Coronary artery (tissue), 2 donors: ENCODE measurements around the gene RBM47.

ENCODE experiments used
- DNase-seq: peaks from one replicate; pipeline ENCODE4 v3.0.0-alpha.2; 2017; ENCODE audit warnings: low spot score
- H3K27ac ChIP-seq, 2 donors: fragments of 200-600 bp; sonication (generic); one replicate each; pipeline ENCODE4 v1.5.1; 2016 to 2019
- H3K4me3 ChIP-seq: fragments of 200-600 bp; sonication (generic); 2 replicates; pipeline ENCODE4 v1.5.1; 2016; ENCODE audit warnings: mild to moderate bottlenecking, moderate library complexity
- TF ChIP-seq, protein P1 (sequence below): fragments of 200-600 bp; sonication (generic); IDR thresholded peaks from one replicate; pipeline ENCODE4 v1.5.1; 2019; ENCODE audit warnings: antibody characterized with exemption

Gene RBM47

GRCh38 chr4:40421839-40422708 lies 207.6 kb downstream of the RBM47 start:
- no peak for DNase-seq
- no peak overlapping the region for H3K27ac ChIP-seq
- H3K4me3 ChIP-seq = no peak overlapping the region
- TF ChIP-seq, protein P1, sequence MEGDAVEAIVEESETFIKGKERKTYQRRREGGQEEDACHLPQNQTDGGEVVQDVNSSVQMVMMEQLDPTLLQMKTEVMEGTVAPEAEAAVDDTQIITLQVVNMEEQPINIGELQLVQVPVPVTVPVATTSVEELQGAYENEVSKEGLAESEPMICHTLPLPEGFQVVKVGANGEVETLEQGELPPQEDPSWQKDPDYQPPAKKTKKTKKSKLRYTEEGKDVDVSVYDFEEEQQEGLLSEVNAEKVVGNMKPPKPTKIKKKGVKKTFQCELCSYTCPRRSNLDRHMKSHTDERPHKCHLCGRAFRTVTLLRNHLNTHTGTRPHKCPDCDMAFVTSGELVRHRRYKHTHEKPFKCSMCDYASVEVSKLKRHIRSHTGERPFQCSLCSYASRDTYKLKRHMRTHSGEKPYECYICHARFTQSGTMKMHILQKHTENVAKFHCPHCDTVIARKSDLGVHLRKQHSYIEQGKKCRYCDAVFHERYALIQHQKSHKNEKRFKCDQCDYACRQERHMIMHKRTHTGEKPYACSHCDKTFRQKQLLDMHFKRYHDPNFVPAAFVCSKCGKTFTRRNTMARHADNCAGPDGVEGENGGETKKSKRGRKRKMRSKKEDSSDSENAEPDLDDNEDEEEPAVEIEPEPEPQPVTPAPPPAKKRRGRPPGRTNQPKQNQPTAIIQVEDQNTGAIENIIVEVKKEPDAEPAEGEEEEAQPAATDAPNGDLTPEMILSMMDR = no peak

- TF ChIP-seq, protein P1 = no peak
- DNase-seq = no peak
- no peak overlapping the region for H3K27ac ChIP-seq
- H3K4me3 ChIP-seq = no peak overlapping the region
Observed at GRCh38 chr4:40419231-40419912, 210.3 kb downstream of the RBM47 start.

DNA sequence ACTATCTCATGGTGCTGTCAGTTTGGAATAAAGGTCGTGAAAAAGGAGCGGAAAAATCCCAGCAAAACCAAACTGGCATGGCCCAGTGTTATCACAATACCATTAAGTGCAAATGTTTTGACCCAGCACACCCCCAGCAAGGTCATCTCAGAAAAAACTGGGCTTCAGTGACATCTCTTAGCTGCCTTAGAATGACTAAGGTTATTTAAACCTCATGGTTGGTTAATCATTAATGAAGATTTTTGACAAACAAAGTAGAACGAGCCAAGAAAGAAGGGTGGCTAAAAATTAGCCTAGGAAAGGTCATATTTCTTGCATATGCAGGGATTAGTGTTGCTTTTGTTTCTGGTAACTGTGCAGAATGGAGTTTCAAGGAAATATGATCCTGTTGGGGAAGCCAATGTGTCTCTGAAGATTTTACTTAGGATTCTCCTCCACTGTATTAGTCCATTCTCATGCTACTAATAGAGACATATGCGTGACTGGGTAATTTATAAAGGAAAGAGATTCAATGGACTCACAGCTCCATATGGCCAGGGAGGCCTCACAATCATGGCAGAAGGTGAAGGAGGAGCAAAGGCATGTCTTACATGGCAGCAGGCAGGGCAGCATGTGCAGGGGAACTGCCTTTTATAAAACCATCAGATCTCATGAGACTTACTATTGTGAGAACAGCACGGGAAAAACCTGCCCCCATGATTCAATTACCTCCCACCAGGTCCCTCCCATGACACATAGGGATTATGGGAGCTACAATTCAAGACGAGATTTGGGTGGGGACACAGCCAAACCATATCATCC lies 211.0 kb downstream of the RBM47 start:
- Histone ChIP-seq H3K27ac (no peak overlapping the region), H3K4me3 (no peak overlapping the region)
- TF ChIP-seq, protein P1 = no peak
- DNase-seq = no peak

- DNase-seq = no peak
- no peak overlapping the region for H3K27ac ChIP-seq
- no peak overlapping the region for H3K4me3 ChIP-seq
- TF ChIP-seq, protein P1 = no peak
Observed at GRCh38 chr4:40417941-40418340, 211.7 kb downstream of the RBM47 start.

DNA sequence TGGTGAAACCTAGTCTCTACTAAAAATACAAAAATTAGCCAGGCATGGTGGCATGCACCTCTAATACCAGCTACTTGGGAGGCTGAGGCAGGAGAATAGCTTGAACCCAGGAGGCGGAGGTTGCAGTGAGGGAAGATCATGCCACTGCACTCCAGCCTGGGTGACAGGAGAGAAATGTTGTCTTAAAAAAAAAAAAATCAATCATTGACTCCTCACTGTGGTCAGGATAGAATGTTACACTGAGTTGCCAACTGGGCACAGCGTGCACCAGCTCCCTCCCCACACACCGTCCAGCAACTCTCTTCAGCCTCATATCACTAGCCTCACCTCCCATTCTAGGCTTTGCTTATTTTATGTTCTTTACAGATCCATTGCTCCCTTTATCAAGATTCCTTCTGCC lies 215.0 kb downstream of the RBM47 start:
- TF ChIP-seq, protein P1 = no peak
- Histone ChIP-seq H3K4me3 (no peak overlapping the region), H3K27ac (no peak overlapping the region)
- no peak for DNase-seq

- TF ChIP-seq, protein P1 = no peak
- no peak for DNase-seq
- Histone ChIP-seq H3K27ac (no peak overlapping the region), H3K4me3 (no peak overlapping the region)
Observed at GRCh38 chr4:40412866-40413795, 216.5 kb downstream of the RBM47 start.
